GM12801 (cell line): Measurements from ENCODE around the gene EFCAB8.

Experiments used
- TF ChIP-seq, protein P1 (sequence below): IDR thresholded peaks from one replicate; pipeline ENCODE4 v1.5.1; 2011; ENCODE audit warnings: control low read depth; ENCODE audit not compliant: insufficient read length; ENCODE audit errors: extremely low read depth

Gene EFCAB8

DNA sequence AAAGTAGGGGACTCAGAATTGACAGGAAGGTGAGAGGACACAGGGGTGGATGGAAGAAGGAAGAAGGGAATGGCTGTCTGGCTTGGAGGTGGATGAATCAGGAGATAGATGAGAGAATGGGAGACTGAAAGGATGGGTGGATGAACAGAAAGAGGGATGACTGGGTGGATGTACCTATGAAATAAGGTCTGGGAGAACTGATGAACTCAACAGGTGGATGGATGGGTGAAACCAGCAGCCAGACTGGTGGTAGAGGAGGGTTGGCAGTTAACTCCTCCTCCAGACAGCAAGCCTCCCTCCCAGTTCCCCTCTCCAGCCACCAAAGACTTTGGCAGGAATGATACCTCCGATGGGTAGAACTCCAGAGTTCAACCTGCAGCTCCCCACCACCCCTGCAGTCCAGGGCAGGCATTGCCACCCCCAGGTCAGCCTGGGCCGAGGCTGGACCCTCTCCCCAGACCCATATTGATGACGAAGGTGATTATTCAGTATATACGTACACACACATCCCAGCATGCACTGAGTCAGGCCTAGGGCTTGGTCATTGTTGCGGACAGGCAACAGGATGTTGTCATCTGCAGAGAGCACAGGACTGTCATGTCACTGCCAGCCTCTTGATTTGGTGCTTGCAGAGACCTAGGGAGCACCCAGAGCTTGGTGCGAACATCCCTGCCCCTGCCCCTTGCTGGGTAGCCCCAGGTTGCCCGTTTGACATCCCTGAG, 143.5 kb downstream of the EFCAB8 start:
- TF ChIP-seq, protein P1, sequence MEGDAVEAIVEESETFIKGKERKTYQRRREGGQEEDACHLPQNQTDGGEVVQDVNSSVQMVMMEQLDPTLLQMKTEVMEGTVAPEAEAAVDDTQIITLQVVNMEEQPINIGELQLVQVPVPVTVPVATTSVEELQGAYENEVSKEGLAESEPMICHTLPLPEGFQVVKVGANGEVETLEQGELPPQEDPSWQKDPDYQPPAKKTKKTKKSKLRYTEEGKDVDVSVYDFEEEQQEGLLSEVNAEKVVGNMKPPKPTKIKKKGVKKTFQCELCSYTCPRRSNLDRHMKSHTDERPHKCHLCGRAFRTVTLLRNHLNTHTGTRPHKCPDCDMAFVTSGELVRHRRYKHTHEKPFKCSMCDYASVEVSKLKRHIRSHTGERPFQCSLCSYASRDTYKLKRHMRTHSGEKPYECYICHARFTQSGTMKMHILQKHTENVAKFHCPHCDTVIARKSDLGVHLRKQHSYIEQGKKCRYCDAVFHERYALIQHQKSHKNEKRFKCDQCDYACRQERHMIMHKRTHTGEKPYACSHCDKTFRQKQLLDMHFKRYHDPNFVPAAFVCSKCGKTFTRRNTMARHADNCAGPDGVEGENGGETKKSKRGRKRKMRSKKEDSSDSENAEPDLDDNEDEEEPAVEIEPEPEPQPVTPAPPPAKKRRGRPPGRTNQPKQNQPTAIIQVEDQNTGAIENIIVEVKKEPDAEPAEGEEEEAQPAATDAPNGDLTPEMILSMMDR: no peak

DNA sequence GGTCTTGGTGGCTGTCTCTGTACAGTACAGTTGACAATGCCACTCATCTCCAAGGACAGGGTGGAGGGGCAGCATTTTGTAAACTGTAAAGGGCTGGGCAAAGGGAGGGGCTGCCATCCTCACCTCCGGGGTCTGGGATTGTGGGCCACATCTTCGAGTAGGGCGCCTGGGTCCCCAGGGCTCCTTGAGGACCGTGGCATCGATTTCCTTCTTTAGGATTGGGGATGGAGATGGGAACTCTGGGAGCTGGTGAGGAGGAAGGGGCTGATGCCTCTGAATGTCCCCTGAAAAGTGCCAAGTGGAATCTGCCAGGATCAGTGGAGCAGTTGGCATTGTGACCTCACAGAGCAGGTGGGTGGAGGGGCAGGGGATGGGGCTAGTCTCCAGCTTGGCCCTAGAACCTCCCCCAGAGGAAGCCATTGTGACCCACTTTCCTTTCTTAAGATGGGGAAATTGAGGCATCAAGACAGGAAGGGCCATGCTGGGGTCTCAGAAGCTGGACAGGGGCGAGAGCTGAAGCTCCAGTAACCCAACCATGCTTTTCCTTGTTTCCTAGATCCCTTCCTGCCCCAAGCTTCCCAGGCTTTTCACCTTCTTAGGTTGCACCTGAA, 145.5 kb downstream of the EFCAB8 start, which contains the start of gene SUN5:
Gene SUN5 (minus strand): TSS at position 293 of the 611 bp plus-strand sequence. CDS start 93 bp downstream, at position 200.
- TF ChIP-seq, protein P1: no peak

- TF ChIP-seq, protein P1: no peak
These were observed 146.4 kb downstream of the EFCAB8 start for GRCh38 chr20:33005132-33005566.

GRCh38 chr20:33005908-33006775, 147.4 kb downstream of the EFCAB8 start:
- TF ChIP-seq, protein P1: no peak

DNA sequence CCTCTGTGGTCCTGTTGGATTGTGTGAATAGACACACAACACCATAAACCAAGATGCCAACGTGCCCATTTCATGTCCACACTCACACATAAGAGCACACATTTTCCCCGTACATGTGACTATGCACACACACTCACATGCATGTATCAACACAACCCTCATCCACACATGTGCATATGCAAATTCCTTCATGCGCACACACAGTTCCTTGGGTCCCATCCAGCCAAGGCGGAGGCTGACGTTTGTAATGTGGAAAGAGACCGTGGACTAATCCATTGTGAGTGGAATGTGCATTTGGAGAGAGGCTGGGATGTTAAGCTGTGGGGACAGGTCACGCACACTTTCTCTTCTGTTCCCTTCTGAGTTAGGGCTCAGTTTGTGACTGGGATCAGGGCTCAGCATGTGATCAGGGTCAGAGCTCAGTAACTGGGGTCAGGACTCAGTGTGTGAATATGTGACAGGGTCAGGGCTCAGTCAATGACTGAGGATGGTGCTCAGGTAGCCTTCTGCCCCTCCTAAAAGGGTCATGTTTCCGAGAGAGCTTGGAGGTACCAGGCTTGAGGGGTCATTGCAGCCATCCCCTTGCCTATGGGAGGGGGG, 148.2 kb downstream of the EFCAB8 start:
- TF ChIP-seq, protein P1: no peak

DNA sequence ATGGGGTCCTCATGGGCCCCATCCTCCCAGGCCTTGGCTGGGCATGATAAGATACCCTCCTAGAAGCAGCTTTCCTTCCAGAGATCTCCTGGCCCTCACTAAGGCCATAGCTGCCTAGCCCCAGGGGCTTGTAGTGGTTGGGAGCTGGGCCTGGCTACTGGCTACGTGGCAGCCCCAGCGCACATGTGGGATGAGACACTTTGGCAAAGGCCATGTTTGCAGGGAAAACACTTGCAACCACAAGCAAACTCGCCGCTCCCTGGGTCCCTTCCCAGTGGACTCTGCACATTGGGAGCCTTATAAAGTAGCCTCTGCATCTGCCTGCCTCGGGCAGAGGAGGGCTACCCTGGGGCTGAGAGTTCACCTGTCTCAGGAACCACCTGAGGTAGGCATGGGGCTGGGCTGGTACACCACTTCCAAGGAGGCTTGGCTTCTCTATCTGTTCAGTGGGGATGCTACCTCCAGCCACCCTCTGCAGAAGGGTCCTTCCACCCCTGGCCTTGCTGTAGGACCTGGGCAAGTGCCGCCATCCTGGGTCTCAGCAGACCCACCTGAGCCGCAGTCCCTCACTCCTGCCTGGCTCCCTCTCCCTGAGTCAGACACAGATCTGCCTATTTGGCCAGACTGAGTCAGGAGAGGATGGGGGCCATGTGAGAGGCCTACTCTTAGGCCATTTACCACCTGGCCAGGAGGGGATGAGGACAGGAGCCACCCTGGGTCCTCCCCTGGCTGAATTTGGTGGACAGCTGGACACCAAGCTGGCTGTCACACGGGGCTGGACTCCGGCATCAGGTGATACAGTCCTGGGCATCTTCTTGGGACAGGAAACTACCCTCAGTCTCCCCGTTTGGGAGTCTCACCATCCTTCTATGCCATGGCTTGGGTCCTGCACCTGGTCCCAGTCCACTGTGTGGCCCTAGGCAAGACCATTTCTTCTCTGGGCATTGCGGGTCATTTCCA, 148.9 kb downstream of the EFCAB8 start, which contains the start of gene BPIFB2:
Gene BPIFB2 (plus strand): TSS at position 329 of the 960 bp plus-strand sequence. CDS start 871 bp downstream, outside the sequence.
- TF ChIP-seq, protein P1: no peak
